HG03460 (cell line): Measurements from ENCODE around the gene MMP11.

ENCODE experiments used
- ATAC-seq: cut with Tn5 transposase; IDR thresholded peaks from one replicate; pipeline ENCODE4 v1.9.1; 2021; ENCODE audit not compliant: unreplicated experiment

Gene MMP11

DNA sequence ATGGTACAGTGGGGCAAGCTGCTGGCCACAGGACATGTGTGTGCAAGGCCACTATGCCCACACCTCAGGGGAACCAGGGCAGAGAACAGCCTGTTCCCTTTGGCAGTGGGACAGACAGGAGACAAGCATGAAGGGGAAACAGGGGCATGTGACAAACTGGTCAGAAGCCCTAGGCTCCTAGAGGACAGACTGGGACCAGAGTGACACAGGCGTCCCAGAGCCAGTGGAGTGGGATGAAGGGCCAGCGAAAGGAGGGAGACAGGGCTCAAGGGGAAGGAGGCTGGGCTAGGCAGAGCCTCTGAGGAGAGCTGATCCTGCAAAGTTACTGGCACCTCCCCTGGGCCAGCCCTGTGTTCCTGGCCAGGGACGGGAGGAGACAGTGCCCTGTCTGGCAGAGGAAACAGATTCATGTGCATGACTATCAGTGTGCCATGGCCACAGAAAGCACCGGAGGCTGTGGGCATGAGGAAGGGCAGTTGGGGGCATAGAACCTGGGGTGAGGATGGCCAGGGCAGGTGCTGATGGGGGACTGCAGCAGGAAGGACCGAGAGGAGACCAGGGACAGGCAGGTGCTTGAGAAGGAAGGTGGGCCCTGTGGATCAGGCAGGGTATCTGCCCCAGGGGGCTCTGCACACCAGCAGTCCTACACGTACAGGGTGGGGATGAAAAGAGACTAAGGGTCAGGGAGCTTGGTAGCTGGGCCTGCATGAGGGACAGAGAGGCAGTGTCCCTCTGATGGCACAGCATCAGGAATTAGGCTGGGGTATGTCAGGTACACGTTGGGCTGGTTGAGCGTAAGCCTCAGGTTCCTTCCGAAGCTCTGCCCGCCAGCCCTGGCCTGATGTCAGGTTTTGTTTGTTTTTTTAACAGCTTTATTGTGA, 56.4 kb downstream of the MMP11 start:
- no peak for ATAC-seq

DNA sequence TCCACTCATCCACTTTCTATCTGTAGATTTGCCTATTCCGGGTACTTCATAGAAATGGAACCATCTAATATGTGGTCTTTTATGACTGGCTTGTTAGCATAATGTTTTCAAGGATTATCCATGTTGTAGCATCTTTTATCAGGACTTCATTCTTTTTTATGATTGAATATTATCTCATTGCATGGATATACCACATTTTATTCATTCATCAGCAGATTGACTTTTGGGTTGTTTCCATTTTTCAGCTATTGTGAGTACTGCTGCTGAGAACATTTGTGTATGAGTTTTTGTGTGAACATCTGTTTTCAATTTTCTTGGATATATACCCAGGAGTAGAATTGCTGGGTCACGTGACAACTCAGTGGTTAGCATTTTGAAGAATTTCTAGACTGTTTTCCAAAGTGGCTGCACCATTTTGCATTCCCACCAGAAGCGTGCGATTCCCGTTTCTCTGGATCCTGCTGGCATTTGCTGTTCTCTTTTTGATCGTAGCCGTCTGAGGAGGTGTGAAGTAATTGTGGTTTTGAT, 57.3 kb downstream of the MMP11 start:
- ATAC-seq = no peak

DNA sequence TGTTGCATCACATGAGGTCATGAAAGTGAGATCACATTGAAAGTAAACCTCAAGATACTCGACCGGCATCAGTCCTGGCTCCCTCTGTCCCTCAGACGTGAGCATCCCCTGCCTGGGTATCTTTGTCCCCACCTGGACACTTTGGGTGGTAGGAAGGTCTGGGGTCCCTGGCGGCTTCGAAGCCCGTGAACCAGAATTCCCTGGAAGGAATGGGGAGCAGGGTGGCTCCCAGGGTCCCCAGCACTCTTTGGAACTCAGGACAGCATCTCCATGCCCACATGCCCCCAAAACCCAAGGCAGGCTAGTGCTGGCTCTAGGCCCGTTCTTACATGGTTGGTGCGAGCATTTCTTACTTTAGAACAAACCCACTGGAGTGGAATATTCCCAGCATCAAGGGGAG, 58.6 kb downstream of the MMP11 start:
- ATAC-seq = no peak

DNA sequence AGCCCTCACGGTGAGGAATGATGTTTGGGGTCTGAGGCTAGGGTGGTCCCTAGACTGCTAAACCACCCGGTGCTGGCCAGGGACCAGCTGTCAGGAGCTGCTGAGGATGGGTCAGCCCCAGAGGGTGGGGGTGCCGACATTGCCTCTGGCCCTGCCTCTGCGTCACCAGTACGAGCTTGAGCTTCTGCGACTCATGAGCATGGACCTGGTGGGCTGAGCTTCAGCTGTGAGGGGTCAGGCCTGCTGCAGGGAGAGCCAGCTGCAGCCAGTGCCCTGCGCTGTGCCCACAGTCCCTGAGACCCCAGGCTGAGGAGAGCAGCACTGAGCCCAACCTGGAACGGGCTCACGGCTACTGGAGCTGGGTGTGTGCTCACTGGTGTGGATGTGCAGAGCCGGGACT, 59.1 kb downstream of the MMP11 start:
- ATAC-seq = no peak

DNA sequence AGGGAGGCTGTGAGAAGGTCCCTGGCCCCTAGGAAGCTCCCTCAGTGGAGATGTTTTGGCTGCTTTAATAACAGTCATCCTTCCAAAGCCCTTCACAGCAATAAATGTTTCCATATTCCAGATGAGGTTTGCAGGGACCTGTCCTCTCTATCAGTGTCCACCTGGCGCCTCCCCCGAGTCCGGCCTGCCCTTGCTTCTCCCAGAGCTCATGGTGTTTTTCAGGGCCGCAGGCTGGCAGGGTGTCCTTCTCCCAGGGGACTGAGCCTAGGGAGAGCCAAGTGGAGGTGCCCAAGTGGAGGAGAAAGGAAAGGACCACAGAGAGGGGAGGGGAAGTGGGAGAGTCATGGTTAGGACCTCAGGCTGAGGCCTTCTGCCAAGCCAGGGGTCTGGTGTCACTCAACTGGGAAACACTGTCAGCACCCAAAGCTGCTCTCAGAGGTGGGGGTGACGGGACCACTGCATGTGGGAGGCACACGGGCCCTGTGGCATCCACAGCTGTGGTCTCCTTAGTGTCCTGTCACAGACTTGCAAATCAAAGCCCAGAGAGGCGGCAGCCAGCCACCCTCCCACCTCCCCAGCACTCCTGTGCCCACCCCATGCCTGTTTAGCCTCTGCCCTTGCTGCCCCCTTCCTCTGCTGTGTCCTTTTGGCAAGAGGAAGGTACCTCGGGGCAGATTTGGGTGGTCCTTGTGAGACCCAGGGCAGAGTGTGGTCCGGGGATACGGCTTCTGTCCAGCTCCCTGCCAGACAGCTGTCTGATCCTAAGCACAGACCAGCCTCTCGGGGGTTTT, 59.8 kb downstream of the MMP11 start:
- no peak for ATAC-seq

DNA sequence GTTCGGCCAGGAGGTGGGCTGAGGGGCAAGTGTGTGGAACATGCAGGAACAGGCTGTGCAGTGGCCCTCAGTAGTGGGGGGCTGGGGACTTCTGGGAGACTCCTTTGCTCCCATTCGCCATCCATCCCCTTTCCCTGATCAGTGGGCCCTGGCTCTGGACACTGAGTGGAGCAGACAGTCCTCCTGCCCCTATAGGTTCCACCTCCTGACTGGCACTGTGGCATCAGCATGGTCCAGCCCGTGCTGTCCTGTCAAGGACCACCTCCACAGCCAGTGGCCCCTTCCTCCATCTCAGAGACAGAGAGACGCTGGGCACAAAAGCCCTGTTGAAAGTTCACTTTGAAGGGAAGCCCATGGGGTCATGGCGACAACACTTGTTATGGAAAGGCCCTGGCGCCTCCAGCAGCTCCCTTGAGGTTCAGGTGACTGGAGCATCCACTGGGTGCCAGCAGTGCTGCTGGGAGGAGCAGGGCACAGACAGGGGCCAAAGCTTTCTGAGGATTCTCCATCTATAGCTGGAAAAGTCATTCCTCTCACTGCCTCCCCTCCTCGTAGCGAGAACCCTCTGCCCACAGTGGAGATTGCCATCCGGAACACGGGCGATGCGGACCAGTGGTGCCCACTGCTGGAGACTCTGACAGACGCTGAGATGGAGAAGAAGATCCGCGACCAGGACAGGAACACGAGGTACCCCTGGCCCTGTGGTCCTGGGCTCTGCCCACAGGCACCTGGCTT, 60.5 kb downstream of the MMP11 start:
- no peak for ATAC-seq
